HEK293 (cell line): Measurements from ENCODE around the gene IFNL3.

Source experiments
- CTCF ChIA-PET: fragments of 350-600 bp; formaldehyde crosslinking; extraction: SDS; loops from one replicate; lab custom pipeline; 2021; ENCODE audit warnings: antibody characterized with exemption; lab: Yijun Ruan, JAX
- POLR2A ChIA-PET: fragments of 300-600 bp; formaldehyde crosslinking; extraction: SDS; loops from one replicate; lab custom pipeline; 2020; ENCODE audit warnings: antibody characterized with exemption, inconsistent platforms; lab: Yijun Ruan, JAX
- H3K27ac ChIP-seq: fragments of 200-500 bp; sonication (Bioruptor generic); 2 replicates; pipeline ENCODE4 v1.5.1; 2014; ENCODE audit warnings: low read depth, low read length, control low read depth, inconsistent platforms; ENCODE audit errors: extremely low read depth
- H3K36me3 ChIP-seq, 2 experiments: fragments of 200-500 bp in 1 of 2; sonication (Bioruptor generic) in 1 of 2; 1 replicate in 1 of 2; 2 replicates in 1 of 2; pipeline ENCODE4 v1.5.1; 2014 to 2017; ENCODE audit warnings: inconsistent platforms in 2 of 2, low read length in 2 of 2; ENCODE audit not compliant: control insufficient read depth in 2 of 2, insufficient read depth in 1 of 2
- H3K4me1 ChIP-seq: fragments of 200-500 bp; sonication (Bioruptor generic); 2 replicates; pipeline ENCODE4 v1.5.1; 2014; ENCODE audit warnings: mild to moderate bottlenecking, low read length, inconsistent platforms; ENCODE audit not compliant: control insufficient read depth, insufficient read depth
- H3K4me3 ChIP-seq: 2 replicates; pipeline ENCODE4 v1.5.1; 2011; ENCODE audit warnings: low read depth, mild to moderate bottlenecking, control low read depth, low read length, moderate library complexity
- H3K9me3 ChIP-seq: fragments of 200-500 bp; sonication (Bioruptor generic); 2 replicates; pipeline ENCODE4 v1.5.1; 2014; ENCODE audit warnings: low read depth, low read length, inconsistent platforms; ENCODE audit not compliant: control insufficient read depth, insufficient read depth
- HOXC10 ChIP-seq: sonication (generic); formaldehyde crosslinking; IDR thresholded peaks from 2 replicates; pipeline ENCODE4 v1.8.1; 2023; ENCODE audit warnings: mild to moderate bottlenecking, missing genetic modification reagents
- KLF9 ChIP-seq: fragments of 450-650 bp; formaldehyde crosslinking; IDR thresholded peaks from 2 replicates; pipeline ENCODE4 v1.5.1; 2016; ENCODE audit warnings: missing biosample characterization, missing genetic modification characterization, low read depth
- MEIS1 ChIP-seq: sonication (generic); formaldehyde crosslinking; IDR thresholded peaks from 2 replicates; pipeline ENCODE4 v1.8.1; 2022; ENCODE audit warnings: missing genetic modification reagents, mild to moderate bottlenecking, borderline replicate concordance
- OSR2 ChIP-seq: fragments of 450-650 bp; formaldehyde crosslinking; IDR thresholded peaks from 2 replicates; pipeline ENCODE4 v1.5.1; 2016; ENCODE audit warnings: missing biosample characterization, missing genetic modification characterization
- ZBTB1 ChIP-seq: fragments of 450-650 bp; formaldehyde crosslinking; IDR thresholded peaks from 2 replicates; pipeline ENCODE4 v1.5.1; 2016; ENCODE audit warnings: missing biosample characterization, missing genetic modification characterization
- ZNF146 ChIP-seq: fragments of 450-650 bp; formaldehyde crosslinking; IDR thresholded peaks from 2 replicates; pipeline ENCODE4 v1.5.1; 2016; ENCODE audit warnings: missing biosample characterization, missing genetic modification characterization
- ZNF155 ChIP-seq: fragments of 450-650 bp; formaldehyde crosslinking; IDR thresholded peaks from 2 replicates; pipeline ENCODE4 v1.5.1; 2016; ENCODE audit warnings: missing biosample characterization, missing genetic modification characterization
- ZNF157 ChIP-seq: fragments of 450-650 bp; formaldehyde crosslinking; IDR thresholded peaks from 2 replicates; pipeline ENCODE4 v1.5.1; 2016; ENCODE audit warnings: missing biosample characterization, missing genetic modification characterization
- ZNF426 ChIP-seq: fragments of 450-650 bp; formaldehyde crosslinking; IDR thresholded peaks from 2 replicates; pipeline ENCODE4 v1.5.1; 2017; ENCODE audit warnings: missing biosample characterization, missing genetic modification characterization, mild to moderate bottlenecking, inconsistent platforms, moderate library complexity
- ZNF529 ChIP-seq: fragments of 450-650 bp; formaldehyde crosslinking; IDR thresholded peaks from 2 replicates; pipeline ENCODE4 v1.5.1; 2017; ENCODE audit warnings: missing genetic modification characterization, missing biosample characterization; ENCODE audit not compliant: insufficient replicate concordance
- TF ChIP-seq, protein P1 (sequence below): fragments of 450-650 bp; formaldehyde crosslinking; IDR thresholded peaks from 2 replicates; pipeline ENCODE4 v1.5.1; 2017; ENCODE audit warnings: missing biosample characterization, missing genetic modification characterization
- TF ChIP-seq, protein P2 (sequence below): fragments of 450-650 bp; formaldehyde crosslinking; IDR thresholded peaks from 2 replicates; pipeline ENCODE4 v1.5.1; 2017; ENCODE audit warnings: missing biosample characterization, missing genetic modification characterization
- TF ChIP-seq, protein P3 (sequence below): fragments of 450-650 bp; formaldehyde crosslinking; IDR thresholded peaks from 2 replicates; pipeline ENCODE4 v1.5.1; 2017; ENCODE audit warnings: missing biosample characterization, missing genetic modification characterization
- TF ChIP-seq, protein P4 (sequence below): fragments of 450-650 bp; formaldehyde crosslinking; IDR thresholded peaks from 2 replicates; pipeline ENCODE4 v1.5.1; 2016; ENCODE audit warnings: missing biosample characterization, missing genetic modification characterization
- TF ChIP-seq, protein P5 (sequence below): fragments of 450-650 bp; formaldehyde crosslinking; IDR thresholded peaks from 2 replicates; pipeline ENCODE4 v1.5.1; 2016; ENCODE audit warnings: missing biosample characterization, missing genetic modification characterization

IFNL3 gene

DNA sequence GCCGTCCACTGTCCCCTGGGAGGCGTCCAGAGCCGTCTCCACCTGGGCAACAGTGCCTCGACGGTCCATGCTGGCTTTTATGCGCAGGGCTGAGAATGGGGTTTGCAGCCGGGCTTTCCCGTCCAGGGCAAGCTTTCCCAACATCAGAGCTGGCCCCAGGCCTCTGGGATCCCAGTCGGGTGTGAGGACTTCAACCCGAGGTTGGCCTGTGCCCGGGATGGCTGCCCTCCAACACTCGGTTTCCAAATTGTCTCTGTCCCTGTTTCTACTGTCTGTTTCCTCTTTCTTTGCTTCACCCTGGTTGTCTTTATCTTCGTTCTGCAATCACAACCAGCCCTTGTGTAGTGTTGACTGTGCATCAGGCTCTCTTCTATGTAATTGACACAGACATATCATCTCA lies 4.0 kb upstream of the IFNL3 start, which contains the start of gene IFNL4 (continued):
- TF ChIP-seq, protein P1, sequence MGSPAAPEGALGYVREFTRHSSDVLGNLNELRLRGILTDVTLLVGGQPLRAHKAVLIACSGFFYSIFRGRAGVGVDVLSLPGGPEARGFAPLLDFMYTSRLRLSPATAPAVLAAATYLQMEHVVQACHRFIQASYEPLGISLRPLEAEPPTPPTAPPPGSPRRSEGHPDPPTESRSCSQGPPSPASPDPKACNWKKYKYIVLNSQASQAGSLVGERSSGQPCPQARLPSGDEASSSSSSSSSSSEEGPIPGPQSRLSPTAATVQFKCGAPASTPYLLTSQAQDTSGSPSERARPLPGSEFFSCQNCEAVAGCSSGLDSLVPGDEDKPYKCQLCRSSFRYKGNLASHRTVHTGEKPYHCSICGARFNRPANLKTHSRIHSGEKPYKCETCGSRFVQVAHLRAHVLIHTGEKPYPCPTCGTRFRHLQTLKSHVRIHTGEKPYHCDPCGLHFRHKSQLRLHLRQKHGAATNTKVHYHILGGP (tag by site-specific recombination): no peak
- TF ChIP-seq ZNF155 (tag by site-specific recombination) (no peak), KLF9 (no peak), ZNF426 (tag by site-specific recombination) (no peak), HOXC10 (CRISPR knock-in tag) (no peak)
- TF ChIP-seq, protein P2, sequence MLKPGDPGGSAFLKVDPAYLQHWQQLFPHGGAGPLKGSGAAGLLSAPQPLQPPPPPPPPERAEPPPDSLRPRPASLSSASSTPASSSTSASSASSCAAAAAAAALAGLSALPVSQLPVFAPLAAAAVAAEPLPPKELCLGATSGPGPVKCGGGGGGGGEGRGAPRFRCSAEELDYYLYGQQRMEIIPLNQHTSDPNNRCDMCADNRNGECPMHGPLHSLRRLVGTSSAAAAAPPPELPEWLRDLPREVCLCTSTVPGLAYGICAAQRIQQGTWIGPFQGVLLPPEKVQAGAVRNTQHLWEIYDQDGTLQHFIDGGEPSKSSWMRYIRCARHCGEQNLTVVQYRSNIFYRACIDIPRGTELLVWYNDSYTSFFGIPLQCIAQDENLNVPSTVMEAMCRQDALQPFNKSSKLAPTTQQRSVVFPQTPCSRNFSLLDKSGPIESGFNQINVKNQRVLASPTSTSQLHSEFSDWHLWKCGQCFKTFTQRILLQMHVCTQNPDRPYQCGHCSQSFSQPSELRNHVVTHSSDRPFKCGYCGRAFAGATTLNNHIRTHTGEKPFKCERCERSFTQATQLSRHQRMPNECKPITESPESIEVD (tag by site-specific recombination): no peak
- TF ChIP-seq, protein P3, sequence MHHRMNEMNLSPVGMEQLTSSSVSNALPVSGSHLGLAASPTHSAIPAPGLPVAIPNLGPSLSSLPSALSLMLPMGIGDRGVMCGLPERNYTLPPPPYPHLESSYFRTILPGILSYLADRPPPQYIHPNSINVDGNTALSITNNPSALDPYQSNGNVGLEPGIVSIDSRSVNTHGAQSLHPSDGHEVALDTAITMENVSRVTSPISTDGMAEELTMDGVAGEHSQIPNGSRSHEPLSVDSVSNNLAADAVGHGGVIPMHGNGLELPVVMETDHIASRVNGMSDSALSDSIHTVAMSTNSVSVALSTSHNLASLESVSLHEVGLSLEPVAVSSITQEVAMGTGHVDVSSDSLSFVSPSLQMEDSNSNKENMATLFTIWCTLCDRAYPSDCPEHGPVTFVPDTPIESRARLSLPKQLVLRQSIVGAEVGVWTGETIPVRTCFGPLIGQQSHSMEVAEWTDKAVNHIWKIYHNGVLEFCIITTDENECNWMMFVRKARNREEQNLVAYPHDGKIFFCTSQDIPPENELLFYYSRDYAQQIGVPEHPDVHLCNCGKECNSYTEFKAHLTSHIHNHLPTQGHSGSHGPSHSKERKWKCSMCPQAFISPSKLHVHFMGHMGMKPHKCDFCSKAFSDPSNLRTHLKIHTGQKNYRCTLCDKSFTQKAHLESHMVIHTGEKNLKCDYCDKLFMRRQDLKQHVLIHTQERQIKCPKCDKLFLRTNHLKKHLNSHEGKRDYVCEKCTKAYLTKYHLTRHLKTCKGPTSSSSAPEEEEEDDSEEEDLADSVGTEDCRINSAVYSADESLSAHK: no peak

DNA sequence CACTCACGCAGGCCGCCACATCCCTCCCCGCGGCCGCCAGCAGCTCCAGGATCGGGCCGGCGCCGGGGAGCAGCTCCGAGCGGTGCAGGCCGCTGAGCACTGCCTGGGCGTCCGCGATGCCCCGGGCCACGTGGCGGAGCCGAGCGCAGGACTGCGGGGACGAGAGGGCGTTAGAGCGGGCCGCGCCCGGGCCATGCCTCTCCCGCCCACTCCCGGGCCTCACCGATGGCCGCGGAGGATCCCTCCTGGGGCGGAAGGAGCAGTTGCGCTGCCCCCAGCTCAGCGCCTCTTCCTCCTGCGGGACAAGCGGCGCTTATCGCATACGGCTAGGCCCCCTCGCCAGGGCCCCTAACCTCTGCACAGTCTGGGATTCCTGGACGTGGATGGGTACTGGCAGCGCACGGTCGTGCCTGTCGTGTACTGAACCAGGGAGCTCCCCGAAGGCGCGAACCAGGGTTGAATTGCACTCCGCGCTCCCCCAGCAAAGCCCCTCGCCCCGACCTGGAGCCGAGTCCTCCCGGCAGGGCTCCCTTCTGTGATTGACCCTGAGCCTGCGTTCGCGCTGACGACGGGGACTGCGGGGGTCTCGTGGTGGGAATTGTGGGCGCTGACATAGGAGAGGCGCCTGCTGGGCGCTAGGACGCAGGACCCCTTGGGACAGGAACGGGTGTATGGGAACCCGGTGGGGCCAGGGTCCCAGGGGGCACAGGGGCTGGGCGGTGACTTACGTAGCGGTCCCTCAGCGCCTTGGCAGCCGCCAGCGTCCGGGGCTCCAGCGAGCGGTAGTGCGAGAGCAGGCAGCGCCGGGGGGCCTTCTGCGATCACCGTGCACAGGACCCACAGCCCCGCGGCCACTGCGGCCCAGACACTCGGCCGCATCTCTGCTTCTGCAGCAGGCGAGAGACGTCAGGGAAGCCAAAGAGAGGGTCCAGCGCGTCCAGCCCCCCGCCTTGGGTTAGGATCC lies 3.2 kb upstream of the IFNL3 start:
- CTCF ChIA-PET: no interaction called here

More for the DNA sequence above, 3.2 kb upstream of the IFNL3 start:
- Histone ChIP-seq H3K9me3 (no peaks in the 10 kb centered on the region), H3K27ac (no peak overlapping the region), H3K4me1 (peaks cover 2% of the 10 kb centered on the region; the same call in 1 of the 2 replicates), H3K4me3 (no peak overlapping the region), H3K36me3 (no peaks in the 10 kb centered on the region)
- POLR2A ChIA-PET: interaction anchor here (0.6 kb wide), 1 partner anchor 43 kb away, joined by 3 read pairs; no protein-coding TSS in a partner anchor
- TF ChIP-seq ZNF529 (no peak), ZNF157 (tag by site-specific recombination) (no peak), MEIS1 (no peak), ZNF146 (no peak), OSR2 (tag by site-specific recombination) (no peak), ZBTB1 (tag by site-specific recombination) (no peak)
- TF ChIP-seq, protein P4, sequence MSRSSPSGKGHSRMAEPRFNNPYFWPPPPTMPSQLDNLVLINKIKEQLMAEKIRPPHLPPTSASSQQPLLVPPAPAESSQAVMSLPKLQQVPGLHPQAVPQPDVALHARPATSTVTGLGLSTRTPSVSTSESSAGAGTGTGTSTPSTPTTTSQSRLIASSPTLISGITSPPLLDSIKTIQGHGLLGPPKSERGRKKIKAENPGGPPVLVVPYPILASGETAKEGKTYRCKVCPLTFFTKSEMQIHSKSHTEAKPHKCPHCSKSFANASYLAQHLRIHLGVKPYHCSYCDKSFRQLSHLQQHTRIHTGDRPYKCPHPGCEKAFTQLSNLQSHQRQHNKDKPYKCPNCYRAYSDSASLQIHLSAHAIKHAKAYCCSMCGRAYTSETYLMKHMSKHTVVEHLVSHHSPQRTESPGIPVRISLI: no peak
- TF ChIP-seq, protein P5, sequence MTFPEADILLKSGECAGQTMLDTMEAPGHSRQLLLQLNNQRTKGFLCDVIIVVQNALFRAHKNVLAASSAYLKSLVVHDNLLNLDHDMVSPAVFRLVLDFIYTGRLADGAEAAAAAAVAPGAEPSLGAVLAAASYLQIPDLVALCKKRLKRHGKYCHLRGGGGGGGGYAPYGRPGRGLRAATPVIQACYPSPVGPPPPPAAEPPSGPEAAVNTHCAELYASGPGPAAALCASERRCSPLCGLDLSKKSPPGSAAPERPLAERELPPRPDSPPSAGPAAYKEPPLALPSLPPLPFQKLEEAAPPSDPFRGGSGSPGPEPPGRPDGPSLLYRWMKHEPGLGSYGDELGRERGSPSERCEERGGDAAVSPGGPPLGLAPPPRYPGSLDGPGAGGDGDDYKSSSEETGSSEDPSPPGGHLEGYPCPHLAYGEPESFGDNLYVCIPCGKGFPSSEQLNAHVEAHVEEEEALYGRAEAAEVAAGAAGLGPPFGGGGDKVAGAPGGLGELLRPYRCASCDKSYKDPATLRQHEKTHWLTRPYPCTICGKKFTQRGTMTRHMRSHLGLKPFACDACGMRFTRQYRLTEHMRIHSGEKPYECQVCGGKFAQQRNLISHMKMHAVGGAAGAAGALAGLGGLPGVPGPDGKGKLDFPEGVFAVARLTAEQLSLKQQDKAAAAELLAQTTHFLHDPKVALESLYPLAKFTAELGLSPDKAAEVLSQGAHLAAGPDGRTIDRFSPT (tag by site-specific recombination): no peak
